Colonic mucosa (tissue), 4 donors: ENCODE results near the gene CRYBG1. TPM values are rescaled to one million over a fixed set of nuclear protein-coding genes. Genes with fewer than 3 reads are reported as not detected.

ENCODE experiments used
- DNase-seq: peaks from one replicate; pipeline ENCODE4 v3.0.0-alpha.2; 2020
- H3K27ac ChIP-seq: fragments of 200-600 bp; one replicate; pipeline ENCODE4 v1.8.0; 2021
- H3K27me3 ChIP-seq: fragments of 200-600 bp; one replicate; pipeline ENCODE4 v1.8.0; 2021
- H3K36me3 ChIP-seq: fragments of 200-600 bp; one replicate; pipeline ENCODE4 v1.8.0; 2021
- H3K4me1 ChIP-seq: fragments of 200-600 bp; one replicate; pipeline ENCODE4 v1.8.0; 2021; ENCODE audit warnings: mild to moderate bottlenecking
- H3K4me3 ChIP-seq: fragments of 200-600 bp; one replicate; pipeline ENCODE4 v1.8.0; 2021
- H3K9ac ChIP-seq, 2 donors: one replicate each; pipeline ENCODE4 v1.7.0; 2013; ENCODE audit warnings: control low read depth in 2 of 2, low read depth in 2 of 2, low read length in 2 of 2
- H3K9me3 ChIP-seq: fragments of 200-600 bp; one replicate; pipeline ENCODE4 v1.8.0; 2021
- CTCF ChIP-seq: fragments of 200-600 bp; IDR thresholded peaks from one replicate; pipeline ENCODE4 v1.8.0; 2022; ENCODE audit warnings: antibody characterized with exemption, mild to moderate bottlenecking
- intact Hi-C: fragments of 100-400 bp; cut with DNase I; formaldehyde crosslinking; loops from one replicate; pipeline ENCODE4 v1.14.1; 2022
- total RNA-seq, 2 donors: library from RNA; stranded (reverse); fragmentation: NEBNext Ultra II Directional in 1 of 2; extraction: Animal tissue kit (Norgen Biotek cat#: 25700) in 1 of 2; gene quantifications; one replicate each; pipeline ENCODE4 v1.2.1, GENCODE V29; 2021
- donor health status: healthy.
- donor health status: DM: no; HTN: no; CAD: no.
- donor health status: DM: no; HTN: no; CAD: no.

CRYBG1 gene
- total RNA-seq, 2 donors from 2014 or later = 80.5 to 102 TPM

- TF ChIP-seq CTCF = peak; percentile 40
- DNase-seq = no peak
- H3K36me3 ChIP-seq = no peaks in the 10 kb centered on the region
- peak overlapping the region; percentile 4 for H3K27ac ChIP-seq
- H3K4me3 ChIP-seq = no peak overlapping the region
- H3K4me1 ChIP-seq = no peaks in the 10 kb centered on the region
- no peaks in the 10 kb centered on the region for H3K27me3 ChIP-seq
- no peaks in the 10 kb centered on the region for H3K9me3 ChIP-seq
- H3K9ac ChIP-seq = no peak overlapping the region
- intact Hi-C loops = loop anchor here (2.0 to 5.0 kb wide), 2 partner anchors 120 to 531 kb away; no protein-coding TSS in a partner anchor
Observed at GRCh38 chr6:106446287-106446885, 85.9 kb downstream of the CRYBG1 start.

- intact Hi-C loops = loop anchor here (2.0 to 5.0 kb wide), 2 partner anchors 120 to 530 kb away; no protein-coding TSS in a partner anchor
- DNase-seq = no peak
- no peaks in the 10 kb centered on the region for H3K9me3 ChIP-seq
- no peaks in the 10 kb centered on the region for H3K27me3 ChIP-seq
- peak overlapping the region; percentile 4 for H3K27ac ChIP-seq
- H3K4me1 ChIP-seq = no peaks in the 10 kb centered on the region
- H3K36me3 ChIP-seq = no peaks in the 10 kb centered on the region
- H3K9ac ChIP-seq = no peak overlapping the region
- TF ChIP-seq CTCF = no peak
- H3K4me3 ChIP-seq = no peak overlapping the region
Observed at GRCh38 chr6:106446983-106447382, 86.5 kb downstream of the CRYBG1 start.

GRCh38 chr6:106448000-106448426 lies 87.5 kb downstream of the CRYBG1 start:
- Histone ChIP-seq H3K9ac (no peak overlapping the region), H3K27me3 (no peaks in the 10 kb centered on the region), H3K4me3 (no peak overlapping the region), H3K36me3 (no peaks in the 10 kb centered on the region), H3K27ac (peak overlapping the region; percentile 20), H3K4me1 (no peaks in the 10 kb centered on the region), H3K9me3 (no peaks in the 10 kb centered on the region)
- no peak for TF ChIP-seq CTCF
- DNase-seq = no peak
- intact Hi-C loops = loop anchor here (2.0 to 5.0 kb wide), 2 partner anchors 119 to 529 kb away; no protein-coding TSS in a partner anchor

GRCh38 chr6:106450653-106451052 lies 90.1 kb downstream of the CRYBG1 start:
- H3K27me3 ChIP-seq = no peaks in the 10 kb centered on the region
- no peak overlapping the region for H3K9ac ChIP-seq
- no peaks in the 10 kb centered on the region for H3K36me3 ChIP-seq
- TF ChIP-seq CTCF = no peak
- H3K4me1 ChIP-seq = no peaks in the 10 kb centered on the region
- no peak overlapping the region for H3K4me3 ChIP-seq
- no peak for DNase-seq
- no peaks in the 10 kb centered on the region for H3K9me3 ChIP-seq
- intact Hi-C loops = no loop called here
- H3K27ac ChIP-seq = no peak overlapping the region

- H3K27ac ChIP-seq = no peak overlapping the region
- no peak for DNase-seq
- H3K36me3 ChIP-seq = no peaks in the 10 kb centered on the region
- H3K9me3 ChIP-seq = no peaks in the 10 kb centered on the region
- no peak overlapping the region for H3K9ac ChIP-seq
- no peak overlapping the region for H3K4me3 ChIP-seq
- no peaks in the 10 kb centered on the region for H3K4me1 ChIP-seq
- TF ChIP-seq CTCF = no peak
- H3K27me3 ChIP-seq = no peaks in the 10 kb centered on the region
- intact Hi-C loops = no loop called here
Observed at GRCh38 chr6:106451439-106451838, 90.9 kb downstream of the CRYBG1 start.
